HepG2 (cell line): ENCODE measurements around the gene KCNAB3. TPM values are rescaled to one million over a fixed set of nuclear protein-coding genes. Genes with fewer than 3 reads are reported as not detected.

Experiments used
- KLF16 ChIP-seq, 2 experiments: sonication (generic) in 1 of 2; formaldehyde crosslinking in 1 of 2; IDR thresholded peaks; 2 replicates each; pipeline versions ENCODE4 v1.6.1 to v1.8.0; 2016 to 2023; ENCODE audit warnings: missing genetic modification reagents in 2 of 2, missing compliant biosample characterization in 1 of 2
- REXO4 ChIP-seq: sonication (generic); formaldehyde crosslinking; IDR thresholded peaks from 2 replicates; pipeline ENCODE4 v1.8.0; 2022; ENCODE audit warnings: missing genetic modification reagents, mild to moderate bottlenecking, borderline replicate concordance
- RORA ChIP-seq: sonication (generic); formaldehyde crosslinking; IDR thresholded peaks from 2 replicates; pipeline ENCODE4 v1.5.0; 2020; ENCODE audit warnings: mild to moderate bottlenecking, missing genetic modification reagents, moderate library complexity
- SP1 ChIP-seq, 2 experiments: fragments of 450-650 bp in 1 of 2; sonication (generic) in 1 of 2; formaldehyde crosslinking in 1 of 2; IDR thresholded peaks; 2 replicates each; pipeline versions ENCODE4 v1.4.0 to v1.6.1; 2016 to 2020; ENCODE audit warnings: missing genetic modification reagents in 1 of 2
- ZNF12 ChIP-seq: sonication (generic); formaldehyde crosslinking; IDR thresholded peaks from 2 replicates; pipeline ENCODE4 v1.5.0; 2020; ENCODE audit warnings: missing genetic modification reagents
- ZNF274 ChIP-seq: sonication (generic); formaldehyde crosslinking; IDR thresholded peaks from 2 replicates; pipeline ENCODE4 v1.5.1; 2020; ENCODE audit warnings: mild to moderate bottlenecking, missing genetic modification reagents
- ZNF296 ChIP-seq: sonication (generic); formaldehyde crosslinking; conservative IDR thresholded peaks from 2 replicates; pipeline ENCODE4 v1.5.0; 2020; ENCODE audit warnings: mild to moderate bottlenecking, missing genetic modification reagents
- ZNF652 ChIP-seq: IDR thresholded peaks from 2 replicates; pipeline ENCODE4 v1.6.1; 2016; ENCODE audit warnings: low read depth, borderline replicate concordance
- ZNF75D ChIP-seq: sonication (generic); formaldehyde crosslinking; IDR thresholded peaks from 2 replicates; pipeline ENCODE4 v1.8.1; 2023; ENCODE audit warnings: missing genetic modification reagents, mild to moderate bottlenecking, borderline replicate concordance
- polyA plus RNA-seq, 8 experiments: library from polyadenylated mRNA; depleted of rRNA in 3 of 8; stranded (reverse) in 7 of 8; unstranded in 1 of 8; fragments of >200 nt; fragmentation: Illumina TruSeq in 4 of 8; extraction: Trizol in 4 of 8; gene quantifications; 2 replicates each; pipeline versions ENCODE4 v1.2.1 to v1.2.3, GENCODE V29; 2011 to 2016; ENCODE audit warnings: low read depth in 4 of 8, missing spikeins in 1 of 8, mixed read lengths in 1 of 8; ENCODE audit not compliant: insufficient read depth in 1 of 8
- total RNA-seq, 5 experiments: library from RNA; depleted of rRNA; stranded (reverse); fragments of >200 nt; fragmentation: Illumina TruSeq; extraction: Trizol; gene quantifications; 2 replicates each; pipeline ENCODE4 v1.2.3, GENCODE V29; 2016; ENCODE audit warnings: low read depth in 1 of 5
- TF ChIP-seq, protein P1 (sequence below): IDR thresholded peaks from 2 replicates; pipeline ENCODE4 v1.6.1; 2016; ENCODE audit warnings: low read depth
- TF ChIP-seq, protein P2 (sequence below), 2 experiments: fragments of 450-650 bp in 1 of 2; sonication (generic) in 1 of 2; formaldehyde crosslinking; IDR thresholded peaks; 2 replicates each; pipeline versions ENCODE4 v1.5.0 to v1.8.0; 2020 to 2022; ENCODE audit warnings: mild to moderate bottlenecking in 1 of 2, missing genetic modification reagents in 1 of 2
- TF ChIP-seq, protein P3 (sequence below): sonication (generic); formaldehyde crosslinking; IDR thresholded peaks from 2 replicates; pipeline ENCODE4 v1.9.0; 2022; ENCODE audit warnings: missing genetic modification reagents, mild to moderate bottlenecking, borderline replicate concordance
- TF ChIP-seq, protein P4 (sequence below): sonication (generic); formaldehyde crosslinking; IDR thresholded peaks from 2 replicates; pipeline ENCODE4 v1.4.0; 2020; ENCODE audit warnings: low read depth, missing genetic modification reagents
- TF ChIP-seq, protein P5 (sequence below): fragments of 450-650 bp; IDR thresholded peaks from 2 replicates; pipeline ENCODE4 v1.6.1; 2017
- TF ChIP-seq, protein P6 (sequence below): sonication (generic); formaldehyde crosslinking; conservative IDR thresholded peaks from 2 replicates; pipeline ENCODE4 v1.4.0; 2020; ENCODE audit warnings: missing genetic modification reagents

The KCNAB3 gene
- total and polyA plus RNA-seq, 2 of the 13 experiments (the other 11 are each of a cell fraction or from before 2014, with no cell fraction given), result 0.29 to 0.88 TPM

DNA sequence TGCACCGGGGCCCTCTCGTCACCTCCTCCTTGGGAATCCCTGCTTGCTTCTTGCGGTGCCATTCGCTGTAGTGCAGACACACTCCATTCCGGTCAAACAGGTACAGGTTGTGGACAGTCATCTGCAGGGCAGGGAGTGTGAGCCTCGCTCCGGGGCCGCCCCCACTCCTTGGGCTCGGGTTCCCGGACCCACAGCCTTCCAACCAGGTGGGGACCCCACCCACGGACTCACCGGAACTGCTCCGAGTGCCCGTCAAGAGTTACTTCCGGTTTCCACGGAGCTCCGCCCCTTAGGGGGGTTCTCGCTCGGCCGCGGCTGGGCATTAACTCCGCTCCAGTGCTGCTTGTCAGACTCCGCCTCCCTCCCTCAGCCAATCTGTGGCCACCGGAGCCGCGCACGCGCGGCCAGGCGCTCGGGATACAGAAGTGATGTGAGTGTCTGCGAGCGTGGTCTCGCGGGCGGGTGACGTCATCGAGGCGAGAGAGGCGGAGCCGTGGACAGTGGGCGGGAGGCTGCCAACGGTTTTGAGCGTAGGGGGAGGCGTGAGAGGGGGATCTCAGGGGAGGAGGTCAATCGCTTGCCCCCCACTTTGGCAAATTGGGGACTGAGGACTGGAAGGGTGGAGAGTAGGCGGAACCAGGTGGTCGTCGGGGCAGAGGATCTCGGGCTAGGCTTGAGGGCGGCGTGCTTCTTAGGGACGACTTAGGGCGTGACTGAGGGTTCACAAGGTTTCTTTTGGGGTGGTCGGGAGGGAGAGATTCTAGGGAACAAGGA lies 2.2 kb upstream of the KCNAB3 start, which contains the start of the genes CNTROB and TRAPPC1 (continued):
- no peak for TF ChIP-seq REXO4 (CRISPR knock-in tag)
- TF ChIP-seq, protein P1, sequence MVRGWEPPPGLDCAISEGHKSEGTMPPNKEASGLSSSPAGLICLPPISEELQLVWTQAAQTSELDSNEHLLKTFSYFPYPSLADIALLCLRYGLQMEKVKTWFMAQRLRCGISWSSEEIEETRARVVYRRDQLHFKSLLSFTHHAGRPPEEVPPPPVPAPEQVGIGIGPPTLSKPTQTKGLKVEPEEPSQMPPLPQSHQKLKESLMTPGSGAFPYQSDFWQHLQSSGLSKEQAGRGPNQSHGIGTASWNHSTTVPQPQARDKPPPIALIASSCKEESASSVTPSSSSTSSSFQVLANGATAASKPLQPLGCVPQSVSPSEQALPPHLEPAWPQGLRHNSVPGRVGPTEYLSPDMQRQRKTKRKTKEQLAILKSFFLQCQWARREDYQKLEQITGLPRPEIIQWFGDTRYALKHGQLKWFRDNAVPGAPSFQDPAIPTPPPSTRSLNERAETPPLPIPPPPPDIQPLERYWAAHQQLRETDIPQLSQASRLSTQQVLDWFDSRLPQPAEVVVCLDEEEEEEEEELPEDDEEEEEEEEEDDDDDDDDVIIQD (CRISPR knock-in tag), result no peak; the same call in 1 of the 2 replicates
- peak; percentile 18; the same call in 1 of the 2 replicates for TF ChIP-seq ZNF274
- no peak for TF ChIP-seq ZNF12 (CRISPR knock-in tag)
- TF ChIP-seq, protein P2, sequence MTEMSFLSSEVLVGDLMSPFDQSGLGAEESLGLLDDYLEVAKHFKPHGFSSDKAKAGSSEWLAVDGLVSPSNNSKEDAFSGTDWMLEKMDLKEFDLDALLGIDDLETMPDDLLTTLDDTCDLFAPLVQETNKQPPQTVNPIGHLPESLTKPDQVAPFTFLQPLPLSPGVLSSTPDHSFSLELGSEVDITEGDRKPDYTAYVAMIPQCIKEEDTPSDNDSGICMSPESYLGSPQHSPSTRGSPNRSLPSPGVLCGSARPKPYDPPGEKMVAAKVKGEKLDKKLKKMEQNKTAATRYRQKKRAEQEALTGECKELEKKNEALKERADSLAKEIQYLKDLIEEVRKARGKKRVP (CRISPR knock-in tag; IDR thresholded peaks at IDR 0.05), result no peak
- TF ChIP-seq ZNF296 (CRISPR knock-in tag), result no peak
- TF ChIP-seq, protein P3, sequence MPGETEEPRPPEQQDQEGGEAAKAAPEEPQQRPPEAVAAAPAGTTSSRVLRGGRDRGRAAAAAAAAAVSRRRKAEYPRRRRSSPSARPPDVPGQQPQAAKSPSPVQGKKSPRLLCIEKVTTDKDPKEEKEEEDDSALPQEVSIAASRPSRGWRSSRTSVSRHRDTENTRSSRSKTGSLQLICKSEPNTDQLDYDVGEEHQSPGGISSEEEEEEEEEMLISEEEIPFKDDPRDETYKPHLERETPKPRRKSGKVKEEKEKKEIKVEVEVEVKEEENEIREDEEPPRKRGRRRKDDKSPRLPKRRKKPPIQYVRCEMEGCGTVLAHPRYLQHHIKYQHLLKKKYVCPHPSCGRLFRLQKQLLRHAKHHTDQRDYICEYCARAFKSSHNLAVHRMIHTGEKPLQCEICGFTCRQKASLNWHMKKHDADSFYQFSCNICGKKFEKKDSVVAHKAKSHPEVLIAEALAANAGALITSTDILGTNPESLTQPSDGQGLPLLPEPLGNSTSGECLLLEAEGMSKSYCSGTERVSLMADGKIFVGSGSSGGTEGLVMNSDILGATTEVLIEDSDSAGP (CRISPR knock-in tag), result peak; percentile 62; the same call in 1 of the 2 replicates
- TF ChIP-seq KLF16 (CRISPR knock-in tag; IDR thresholded peaks at IDR 0.05), result peak in 1 of 2 experiments; percentile 6; a peak in 1 of 4 replicates
- TF ChIP-seq ZNF75D (CRISPR knock-in tag), result no peak
- TF ChIP-seq, protein P4, sequence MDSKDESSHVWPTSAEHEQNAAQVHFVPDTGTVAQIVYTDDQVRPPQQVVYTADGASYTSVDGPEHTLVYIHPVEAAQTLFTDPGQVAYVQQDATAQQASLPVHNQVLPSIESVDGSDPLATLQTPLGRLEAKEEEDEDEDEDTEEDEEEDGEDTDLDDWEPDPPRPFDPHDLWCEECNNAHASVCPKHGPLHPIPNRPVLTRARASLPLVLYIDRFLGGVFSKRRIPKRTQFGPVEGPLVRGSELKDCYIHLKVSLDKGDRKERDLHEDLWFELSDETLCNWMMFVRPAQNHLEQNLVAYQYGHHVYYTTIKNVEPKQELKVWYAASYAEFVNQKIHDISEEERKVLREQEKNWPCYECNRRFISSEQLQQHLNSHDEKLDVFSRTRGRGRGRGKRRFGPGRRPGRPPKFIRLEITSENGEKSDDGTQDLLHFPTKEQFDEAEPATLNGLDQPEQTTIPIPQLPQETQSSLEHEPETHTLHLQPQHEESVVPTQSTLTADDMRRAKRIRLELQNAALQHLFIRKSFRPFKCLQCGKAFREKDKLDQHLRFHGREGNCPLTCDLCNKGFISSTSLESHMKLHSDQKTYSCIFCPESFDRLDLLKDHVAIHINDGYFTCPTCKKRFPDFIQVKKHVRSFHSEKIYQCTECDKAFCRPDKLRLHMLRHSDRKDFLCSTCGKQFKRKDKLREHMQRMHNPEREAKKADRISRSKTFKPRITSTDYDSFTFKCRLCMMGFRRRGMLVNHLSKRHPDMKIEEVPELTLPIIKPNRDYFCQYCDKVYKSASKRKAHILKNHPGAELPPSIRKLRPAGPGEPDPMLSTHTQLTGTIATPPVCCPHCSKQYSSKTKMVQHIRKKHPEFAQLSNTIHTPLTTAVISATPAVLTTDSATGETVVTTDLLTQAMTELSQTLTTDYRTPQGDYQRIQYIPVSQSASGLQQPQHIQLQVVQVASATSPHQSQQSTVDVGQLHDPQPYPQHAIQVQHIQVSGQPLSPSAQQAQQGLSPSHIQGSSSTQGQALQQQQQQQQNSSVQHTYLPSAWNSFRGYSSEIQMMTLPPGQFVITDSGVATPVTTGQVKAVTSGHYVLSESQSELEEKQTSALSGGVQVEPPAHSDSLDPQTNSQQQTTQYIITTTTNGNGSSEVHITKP (CRISPR knock-in tag), result no peak; the same call in 1 of the 2 replicates
- TF ChIP-seq RORA (CRISPR knock-in tag), result no peak
- TF ChIP-seq, protein P5, sequence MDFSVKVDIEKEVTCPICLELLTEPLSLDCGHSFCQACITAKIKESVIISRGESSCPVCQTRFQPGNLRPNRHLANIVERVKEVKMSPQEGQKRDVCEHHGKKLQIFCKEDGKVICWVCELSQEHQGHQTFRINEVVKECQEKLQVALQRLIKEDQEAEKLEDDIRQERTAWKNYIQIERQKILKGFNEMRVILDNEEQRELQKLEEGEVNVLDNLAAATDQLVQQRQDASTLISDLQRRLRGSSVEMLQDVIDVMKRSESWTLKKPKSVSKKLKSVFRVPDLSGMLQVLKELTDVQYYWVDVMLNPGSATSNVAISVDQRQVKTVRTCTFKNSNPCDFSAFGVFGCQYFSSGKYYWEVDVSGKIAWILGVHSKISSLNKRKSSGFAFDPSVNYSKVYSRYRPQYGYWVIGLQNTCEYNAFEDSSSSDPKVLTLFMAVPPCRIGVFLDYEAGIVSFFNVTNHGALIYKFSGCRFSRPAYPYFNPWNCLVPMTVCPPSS, result no peak
- no peak for TF ChIP-seq ZNF652
- TF ChIP-seq, protein P6, sequence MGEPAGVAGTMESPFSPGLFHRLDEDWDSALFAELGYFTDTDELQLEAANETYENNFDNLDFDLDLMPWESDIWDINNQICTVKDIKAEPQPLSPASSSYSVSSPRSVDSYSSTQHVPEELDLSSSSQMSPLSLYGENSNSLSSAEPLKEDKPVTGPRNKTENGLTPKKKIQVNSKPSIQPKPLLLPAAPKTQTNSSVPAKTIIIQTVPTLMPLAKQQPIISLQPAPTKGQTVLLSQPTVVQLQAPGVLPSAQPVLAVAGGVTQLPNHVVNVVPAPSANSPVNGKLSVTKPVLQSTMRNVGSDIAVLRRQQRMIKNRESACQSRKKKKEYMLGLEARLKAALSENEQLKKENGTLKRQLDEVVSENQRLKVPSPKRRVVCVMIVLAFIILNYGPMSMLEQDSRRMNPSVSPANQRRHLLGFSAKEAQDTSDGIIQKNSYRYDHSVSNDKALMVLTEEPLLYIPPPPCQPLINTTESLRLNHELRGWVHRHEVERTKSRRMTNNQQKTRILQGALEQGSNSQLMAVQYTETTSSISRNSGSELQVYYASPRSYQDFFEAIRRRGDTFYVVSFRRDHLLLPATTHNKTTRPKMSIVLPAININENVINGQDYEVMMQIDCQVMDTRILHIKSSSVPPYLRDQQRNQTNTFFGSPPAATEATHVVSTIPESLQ, result no peak
- TF ChIP-seq SP1 (IDR thresholded peaks at IDR 0.05), result no peak
- TF ChIP-seq SP1 (CRISPR knock-in tag; IDR thresholded peaks at IDR 0.05), result peak; percentile 61; the same call in 1 of the 2 replicates
